ENCODE results near the gene IDH3B.

The IDH3B gene

GRCh38 chr20:2610941-2611720 is 52.9 kb downstream of the IDH3B start:
- no peak for DNase-seq

- DNase-seq = no peak
Measured at GRCh38 chr20:2610326-2610725, 53.7 kb downstream of the IDH3B start.
